Measurements from ENCODE around the gene SDS. TPM values are rescaled to one million over a fixed set of nuclear protein-coding genes. Genes with fewer than 3 reads are reported as not detected.

The SDS gene
- total and polyA plus RNA-seq, 7 donors = 0.27 to 23.6 (median 3.9) TPM; not detected in 3

DNA sequence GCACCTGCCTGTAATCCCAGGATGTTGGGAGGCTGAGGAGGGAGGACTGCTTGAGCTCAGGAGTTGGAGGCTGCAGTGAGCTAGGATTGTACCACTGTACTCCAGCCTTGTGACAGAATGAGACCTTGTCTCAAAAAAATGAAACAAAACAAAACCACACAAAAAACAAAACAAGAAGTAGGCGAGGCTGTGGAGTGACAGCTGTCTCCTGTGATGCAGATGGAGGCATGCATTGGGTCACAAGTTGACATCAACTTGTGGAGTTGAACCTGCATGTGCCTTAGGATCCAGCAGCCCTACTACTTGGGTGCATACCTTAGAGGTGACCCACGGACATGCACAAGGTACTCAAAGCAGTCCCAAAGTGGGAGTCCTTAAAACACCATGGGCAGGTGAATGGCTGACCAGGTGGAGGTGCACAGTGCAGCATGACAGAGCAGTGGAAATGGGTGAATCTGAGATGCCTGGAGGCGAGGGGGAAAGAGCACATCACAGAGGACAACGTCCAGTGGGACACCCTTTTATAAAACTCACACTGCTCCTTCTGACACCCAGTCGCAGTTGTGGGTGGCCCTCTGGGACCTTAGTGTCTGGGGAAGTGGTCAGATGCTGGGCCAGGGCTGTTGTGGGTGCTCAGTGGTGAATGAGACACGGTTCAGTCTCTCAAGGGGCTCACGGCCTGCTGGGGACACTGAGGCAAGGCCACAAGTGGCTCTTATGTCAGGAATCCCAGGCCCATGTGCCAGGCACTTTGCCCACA, 32.6 kb downstream of the SDS start:
- no peaks in the 10 kb centered on the region for H3K9me3 ChIP-seq
- H3K36me3 ChIP-seq = peaks cover 0 to 42% (median 12%) of the 10 kb centered on the region in 4 donors
- no peak overlapping the region for H3K27ac ChIP-seq
- no peak for DNase-seq
- intact Hi-C loops (cut with DNase I) = no loop called here
- no peaks in the 10 kb centered on the region for H3K27me3 ChIP-seq
- TF ChIP-seq POLR2AphosphoS5 (IDR thresholded peaks at IDR 0.05) = no peak
- H3K4me3 ChIP-seq = no peak overlapping the region
- WGBS, 2 donors = 80 to 84% methylated on average over 7 of the region's 7 CpGs
- no peaks in the 10 kb centered on the region for H3K4me1 ChIP-seq

DNA sequence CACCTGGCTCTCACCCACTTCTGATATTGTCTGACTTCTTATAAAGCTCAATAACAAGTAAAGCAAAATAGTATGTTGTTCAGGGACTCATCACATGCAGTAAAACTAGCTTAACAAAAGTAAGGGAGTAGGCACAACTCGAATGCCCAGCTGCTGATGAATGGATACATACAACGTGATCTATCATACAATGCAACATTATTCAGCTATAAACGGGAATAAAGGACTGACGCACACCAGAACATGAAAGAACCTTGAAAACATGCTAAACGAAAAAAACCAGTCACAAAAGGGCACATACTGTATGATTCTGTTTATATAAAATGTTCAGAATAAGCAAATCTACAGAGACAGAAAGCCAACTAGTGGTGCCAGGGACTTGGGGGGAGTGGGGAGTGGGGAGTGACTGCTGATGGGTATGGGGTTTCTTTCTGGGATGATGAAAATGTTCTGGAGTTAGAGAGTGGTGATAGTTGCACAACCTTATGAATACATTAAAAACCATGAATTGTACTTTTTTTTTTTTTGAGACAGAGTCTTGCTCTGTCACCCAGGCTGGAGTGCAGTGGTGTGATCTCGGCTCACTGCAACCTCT, 34.2 kb downstream of the SDS start:
- Histone ChIP-seq H3K4me3 (no peak overlapping the region), H3K4me1 (no peaks in the 10 kb centered on the region), H3K27me3 (no peaks in the 10 kb centered on the region), H3K9me3 (no peaks in the 10 kb centered on the region), H3K27ac (no peak overlapping the region), H3K36me3 (peaks cover 0 to 26% (median 3%) of the 10 kb centered on the region in 4 donors)
- no peak for DNase-seq
- WGBS, 2 donors = 85% methylated on average over 6 of the region's 6 CpGs
- intact Hi-C loops (cut with DNase I) = no loop called here
- TF ChIP-seq, protein P1, sequence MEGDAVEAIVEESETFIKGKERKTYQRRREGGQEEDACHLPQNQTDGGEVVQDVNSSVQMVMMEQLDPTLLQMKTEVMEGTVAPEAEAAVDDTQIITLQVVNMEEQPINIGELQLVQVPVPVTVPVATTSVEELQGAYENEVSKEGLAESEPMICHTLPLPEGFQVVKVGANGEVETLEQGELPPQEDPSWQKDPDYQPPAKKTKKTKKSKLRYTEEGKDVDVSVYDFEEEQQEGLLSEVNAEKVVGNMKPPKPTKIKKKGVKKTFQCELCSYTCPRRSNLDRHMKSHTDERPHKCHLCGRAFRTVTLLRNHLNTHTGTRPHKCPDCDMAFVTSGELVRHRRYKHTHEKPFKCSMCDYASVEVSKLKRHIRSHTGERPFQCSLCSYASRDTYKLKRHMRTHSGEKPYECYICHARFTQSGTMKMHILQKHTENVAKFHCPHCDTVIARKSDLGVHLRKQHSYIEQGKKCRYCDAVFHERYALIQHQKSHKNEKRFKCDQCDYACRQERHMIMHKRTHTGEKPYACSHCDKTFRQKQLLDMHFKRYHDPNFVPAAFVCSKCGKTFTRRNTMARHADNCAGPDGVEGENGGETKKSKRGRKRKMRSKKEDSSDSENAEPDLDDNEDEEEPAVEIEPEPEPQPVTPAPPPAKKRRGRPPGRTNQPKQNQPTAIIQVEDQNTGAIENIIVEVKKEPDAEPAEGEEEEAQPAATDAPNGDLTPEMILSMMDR (IDR thresholded peaks at IDR 0.05) = no peak
- TF ChIP-seq EP300 (IDR thresholded peaks at IDR 0.05) (no peak), POLR2A (IDR thresholded peaks at IDR 0.05) (no peak), POLR2AphosphoS5 (IDR thresholded peaks at IDR 0.05) (no peak)

DNA sequence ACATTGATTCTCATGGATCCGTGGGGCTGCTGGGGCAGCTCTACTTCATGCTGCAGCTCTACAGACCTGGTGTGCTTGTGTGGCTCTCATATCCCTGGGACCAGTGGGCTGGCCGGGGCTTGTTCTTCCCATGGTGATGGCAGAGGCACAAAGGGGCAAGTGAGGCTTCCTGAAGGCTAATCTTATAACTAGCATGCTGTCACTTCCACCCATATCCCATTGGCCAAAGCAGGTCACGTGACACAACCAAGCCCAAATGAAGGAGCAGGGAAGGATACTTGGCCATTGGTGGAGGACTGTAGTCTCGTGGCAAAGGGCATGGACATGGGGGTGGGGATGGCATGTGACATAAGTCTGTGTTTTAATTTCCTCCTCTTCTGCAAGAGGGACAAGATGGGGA, 35.4 kb downstream of the SDS start:
- Histone ChIP-seq H3K4me3 (no peak overlapping the region), H3K36me3 (peaks cover 0 to 24% (median 2%) of the 10 kb centered on the region in 4 donors), H3K27ac (no peak overlapping the region), H3K9me3 (no peaks in the 10 kb centered on the region), H3K4me1 (no peaks in the 10 kb centered on the region), H3K27me3 (no peaks in the 10 kb centered on the region)
- intact Hi-C loops (cut with DNase I) = no loop called here
- no peak for DNase-seq
- TF ChIP-seq POLR2AphosphoS5 (IDR thresholded peaks at IDR 0.05) (no peak), POLR2A (IDR thresholded peaks at IDR 0.05) (no peak), EP300 (IDR thresholded peaks at IDR 0.05) (no peak)
- TF ChIP-seq, protein P1 (IDR thresholded peaks at IDR 0.05) = no peak
- 92 to 95% methylated on average over 4 of the region's 4 CpGs for WGBS, 2 donors

DNA sequence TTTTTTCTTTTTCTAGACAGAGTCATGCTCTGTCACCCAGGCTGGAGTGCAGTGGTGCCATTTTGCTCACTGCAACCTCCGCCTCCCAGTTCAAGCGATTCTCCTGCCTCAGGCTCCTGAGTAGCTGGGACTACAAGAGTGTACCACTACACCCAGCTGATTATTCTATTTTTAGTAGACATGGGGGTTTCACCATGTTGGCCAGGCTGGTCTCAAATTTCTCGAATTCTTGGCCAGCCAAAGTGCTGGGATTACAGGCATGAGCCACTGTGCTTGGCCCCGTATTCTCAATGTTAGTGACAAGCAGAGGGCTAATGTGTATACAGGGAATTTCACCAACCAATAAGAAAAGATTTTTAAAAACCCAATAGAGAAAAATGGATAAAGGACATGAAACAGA, 36.9 kb downstream of the SDS start:
- H3K27ac ChIP-seq = no peak overlapping the region
- no peaks in the 10 kb centered on the region for H3K4me1 ChIP-seq
- peaks cover 0 to 15% (median 2%) of the 10 kb centered on the region in 4 donors for H3K36me3 ChIP-seq
- 92 to 93% methylated on average over 4 of the region's 4 CpGs for WGBS, 2 donors
- intact Hi-C loops (cut with DNase I) = no loop called here
- no peaks in the 10 kb centered on the region for H3K9me3 ChIP-seq
- no peak overlapping the region for H3K4me3 ChIP-seq
- no peak for TF ChIP-seq EP300 (IDR thresholded peaks at IDR 0.05)
- TF ChIP-seq POLR2A (IDR thresholded peaks at IDR 0.05) = no peak
- no peak for TF ChIP-seq POLR2AphosphoS5 (IDR thresholded peaks at IDR 0.05)
- TF ChIP-seq, protein P1 (IDR thresholded peaks at IDR 0.05) = no peak
- no peaks in the 10 kb centered on the region for H3K27me3 ChIP-seq
- no peak for DNase-seq

DNA sequence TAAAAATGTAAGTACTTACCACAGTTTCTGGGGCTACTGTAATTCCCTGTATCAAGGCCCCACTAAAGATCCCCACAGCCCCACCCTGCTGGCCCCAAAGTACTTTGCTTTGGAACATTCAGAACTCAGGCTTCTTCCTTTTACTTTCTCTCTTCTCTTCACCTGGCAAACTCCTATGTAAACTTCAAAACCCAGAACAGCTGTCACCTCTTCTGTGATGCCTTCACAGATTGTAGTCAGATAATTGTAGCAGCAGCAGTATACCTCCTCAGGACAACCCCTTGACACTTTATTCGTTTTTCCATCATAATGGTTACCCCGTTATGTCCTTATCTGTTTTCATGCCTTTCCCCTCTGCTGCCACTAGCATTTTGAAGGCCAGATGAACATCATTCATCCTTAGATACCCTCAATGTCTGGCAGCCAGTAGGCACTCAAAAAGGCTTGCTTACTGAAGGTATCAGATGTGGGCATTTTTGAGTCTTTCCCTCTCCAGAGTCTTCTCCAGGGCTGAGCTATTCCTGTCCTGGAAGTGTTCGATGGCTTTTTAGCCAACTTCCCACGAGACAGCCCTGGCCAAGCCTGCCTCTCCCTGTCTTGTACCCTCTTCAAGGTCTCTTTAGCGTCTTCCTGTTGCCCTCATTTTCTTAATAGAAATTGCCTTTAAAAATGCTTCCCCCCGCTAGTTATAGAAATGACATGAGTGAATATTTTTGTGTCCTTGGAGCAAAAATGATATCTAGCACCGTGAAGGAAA, 37.9 kb downstream of the SDS start:
- Histone ChIP-seq H3K4me3 (no peak overlapping the region), H3K27me3 (no peaks in the 10 kb centered on the region), H3K27ac (no peak overlapping the region), H3K36me3 (peaks cover 0 to 7% (median under 1%) of the 10 kb centered on the region in 4 donors), H3K4me1 (no peaks in the 10 kb centered on the region), H3K9me3 (no peaks in the 10 kb centered on the region)
- intact Hi-C loops (cut with DNase I) = no loop called here
- DNase-seq = no peak
- 93% methylated on average over 7 of the region's 7 CpGs for WGBS, 2 donors
- TF ChIP-seq POLR2A (IDR thresholded peaks at IDR 0.05) = no peak

Measured in sigmoid colon (tissue), 7 donors.